ENCODE measurements around the gene CCNI.
"Not testable (repeated sequence)": the region's sequence is repeated elsewhere in the genome, so short reads cannot be mapped to it uniquely, and the experiment has no call there.

CCNI gene

GRCh38 chr4:77095101-77095821 lies 19.5 kb upstream of the CCNI start:
- H3K4me1 ChIP-seq: no peaks in the 10 kb centered on the region
- DNase-seq (ENCODE audit: low spot score in 2 of 2): peak; percentile 67 to 84
- no peak overlapping the region for H3K4me3 ChIP-seq
- in situ Hi-C loops (cut with MboI; ENCODE audit: low sequenced_read_pairs): no loop called here
- no peaks in the 10 kb centered on the region for H3K27me3 ChIP-seq (ENCODE audit: low read depth)
- no peaks in the 10 kb centered on the region for H3K36me3 ChIP-seq (replicated peaks)
- H3K9me3 ChIP-seq: no peaks in the 10 kb centered on the region

- no peaks in the 10 kb centered on the region for H3K27me3 ChIP-seq (ENCODE audit: low read depth)
- no peak for DNase-seq (ENCODE audit: low spot score in 2 of 2)
- in situ Hi-C loops (cut with MboI; ENCODE audit: low sequenced_read_pairs): no loop called here
- no peaks in the 10 kb centered on the region for H3K4me1 ChIP-seq
- no peaks in the 10 kb centered on the region for H3K36me3 ChIP-seq (replicated peaks)
- no peak overlapping the region for H3K4me3 ChIP-seq
- H3K9me3 ChIP-seq: no peaks in the 10 kb centered on the region
Measured at GRCh38 chr4:77094496-77094895, 18.7 kb upstream of the CCNI start.

- in situ Hi-C loops (cut with MboI; ENCODE audit: low sequenced_read_pairs): no loop called here
- Histone ChIP-seq H3K27me3 (ENCODE audit: low read depth) (no peaks in the 10 kb centered on the region), H3K4me1 (no peaks in the 10 kb centered on the region), H3K4me3 (no peak overlapping the region), H3K36me3 (replicated peaks) (no peaks in the 10 kb centered on the region), H3K9me3 (no peaks in the 10 kb centered on the region)
- no peak for DNase-seq (ENCODE audit: low spot score in 2 of 2)
Measured at GRCh38 chr4:77093401-77093800, 17.6 kb upstream of the CCNI start.

- in situ Hi-C loops (cut with MboI; ENCODE audit: low sequenced_read_pairs): no loop called here
- Histone ChIP-seq H3K36me3 (replicated peaks) (no peaks in the 10 kb centered on the region), H3K4me1 (no peaks in the 10 kb centered on the region), H3K27me3 (ENCODE audit: low read depth) (no peaks in the 10 kb centered on the region), H3K9me3 (no peaks in the 10 kb centered on the region), H3K4me3 (no peak overlapping the region)
- DNase-seq (ENCODE audit: low spot score in 2 of 2): no peak
Measured at GRCh38 chr4:77092975-77093374, 17.2 kb upstream of the CCNI start.

GRCh38 chr4:77089866-77090265 lies 14.1 kb upstream of the CCNI start:
- in situ Hi-C loops (cut with MboI; ENCODE audit: low sequenced_read_pairs): no loop called here
- no peaks in the 10 kb centered on the region for H3K36me3 ChIP-seq (replicated peaks)
- no peaks in the 10 kb centered on the region for H3K4me1 ChIP-seq
- DNase-seq (ENCODE audit: low spot score in 2 of 2): no peak
- no peaks in the 10 kb centered on the region for H3K27me3 ChIP-seq (ENCODE audit: low read depth)
- no peak overlapping the region for H3K4me3 ChIP-seq
- H3K9me3 ChIP-seq: no peaks in the 10 kb centered on the region

GRCh38 chr4:77087027-77087426 lies 11.2 kb upstream of the CCNI start:
- DNase-seq (ENCODE audit: low spot score in 2 of 2); H3K9me3 ChIP-seq; in situ Hi-C loops (cut with MboI; ENCODE audit: low sequenced_read_pairs): not testable (repeated sequence)

GRCh38 chr4:77084019-77084639 lies 8.3 kb upstream of the CCNI start:
- no peak for DNase-seq (ENCODE audit: low spot score in 2 of 2)
- Histone ChIP-seq H3K4me1 (no peaks in the 10 kb centered on the region), H3K27me3 (ENCODE audit: low read depth) (no peaks in the 10 kb centered on the region), H3K9me3 (no peaks in the 10 kb centered on the region), H3K4me3 (no peak overlapping the region), H3K36me3 (replicated peaks) (no peaks in the 10 kb centered on the region)
- in situ Hi-C loops (cut with MboI; ENCODE audit: low sequenced_read_pairs): no loop called here

More at GRCh38 chr4:77087027-77087426, 11.2 kb upstream of the CCNI start:
- not testable (repeated sequence) for H3K27me3 ChIP-seq (ENCODE audit: low read depth); H3K4me1 ChIP-seq; H3K36me3 ChIP-seq (replicated peaks); H3K4me3 ChIP-seq

- H3K36me3 ChIP-seq (replicated peaks): no peaks in the 10 kb centered on the region
- no peak for DNase-seq (ENCODE audit: low spot score in 2 of 2)
- in situ Hi-C loops (cut with MboI; ENCODE audit: low sequenced_read_pairs): no loop called here
Measured at GRCh38 chr4:77082886-77083608, 7.3 kb upstream of the CCNI start.

GRCh38 chr4:77080806-77081205 lies 5.0 kb upstream of the CCNI start:
- H3K36me3 ChIP-seq (replicated peaks); DNase-seq (ENCODE audit: low spot score in 2 of 2); H3K9me3 ChIP-seq; H3K27me3 ChIP-seq (ENCODE audit: low read depth); in situ Hi-C loops (cut with MboI; ENCODE audit: low sequenced_read_pairs); H3K4me3 ChIP-seq: not testable (repeated sequence)
- H3K4me1 ChIP-seq: peaks cover 13% of the 10 kb centered on the region

More at GRCh38 chr4:77082886-77083608, 7.3 kb upstream of the CCNI start:
- Histone ChIP-seq H3K27me3 (ENCODE audit: low read depth) (no peaks in the 10 kb centered on the region), H3K4me1 (peaks cover under 1% of the 10 kb centered on the region), H3K9me3 (no peaks in the 10 kb centered on the region), H3K4me3 (no peak overlapping the region)

GRCh38 chr4:77079281-77079680 lies 3.5 kb upstream of the CCNI start:
- no peak overlapping the region for H3K4me3 ChIP-seq
- in situ Hi-C loops (cut with MboI; ENCODE audit: low sequenced_read_pairs): loop anchor here (10.0 kb wide), 1 partner anchor 76 kb away; the partner anchor contains the start of gene CCNG2
- DNase-seq (ENCODE audit: low spot score in 2 of 2): no peak
- peaks cover 13% of the 10 kb centered on the region for H3K4me1 ChIP-seq
- no peaks in the 10 kb centered on the region for H3K9me3 ChIP-seq
- H3K36me3 ChIP-seq (replicated peaks): no peaks in the 10 kb centered on the region
- no peaks in the 10 kb centered on the region for H3K27me3 ChIP-seq (ENCODE audit: low read depth)

GRCh38 chr4:77078401-77078800 lies 2.6 kb upstream of the CCNI start:
- no peak overlapping the region for H3K4me3 ChIP-seq
- no peaks in the 10 kb centered on the region for H3K27me3 ChIP-seq (ENCODE audit: low read depth)
- H3K9me3 ChIP-seq: no peaks in the 10 kb centered on the region
- in situ Hi-C loops (cut with MboI; ENCODE audit: low sequenced_read_pairs): loop anchor here (10.0 kb wide), 1 partner anchor 76 kb away; the partner anchor contains the start of gene CCNG2
- DNase-seq (ENCODE audit: low spot score in 2 of 2): no peak
- peaks cover 13% of the 10 kb centered on the region for H3K4me1 ChIP-seq
- no peaks in the 10 kb centered on the region for H3K36me3 ChIP-seq (replicated peaks)

- Histone ChIP-seq H3K36me3 (replicated peaks) (no peaks in the 10 kb centered on the region), H3K4me3 (peak overlapping the region; percentile 96), H3K4me1 (peaks cover 20% of the 10 kb centered on the region), H3K27me3 (ENCODE audit: low read depth) (no peaks in the 10 kb centered on the region), H3K9me3 (no peaks in the 10 kb centered on the region)
- no peak for DNase-seq (ENCODE audit: low spot score in 2 of 2)
- in situ Hi-C loops (cut with MboI; ENCODE audit: low sequenced_read_pairs): loop anchor here (10.0 kb wide), 1 partner anchor 78 kb away; the partner anchor contains the start of gene CCNG2
Measured at GRCh38 chr4:77076889-77077635, 1.3 kb upstream of the CCNI start.

All from HAP-1 (cell line).